GM12878 (cell line): ENCODE results near the gene CD79A.

Experiments
- ATF7 ChIP-seq: fragments of 450-650 bp; IDR thresholded peaks from 2 replicates; pipeline ENCODE4 v1.6.1; 2016; ENCODE audit warnings: low read depth, mild to moderate bottlenecking
- CHD2 ChIP-seq: IDR thresholded peaks from 2 replicates; pipeline ENCODE4 v1.6.1; 2011; ENCODE audit warnings: low read depth, low read length, improper control_type of control experiment, borderline replicate concordance
- CTCF ChIP-seq, 3 experiments: IDR thresholded peaks in 2 of 3; conservative IDR thresholded peaks in 1 of 3; 2 replicates each; pipeline ENCODE4 v1.5.1; 2011; ENCODE audit warnings: low read depth in 3 of 3, low read length in 3 of 3, mild to moderate bottlenecking in 3 of 3, control low read depth in 2 of 3, moderate library complexity in 2 of 3, inconsistent platforms in 1 of 3, mixed read lengths in 1 of 3; ENCODE audit not compliant: control insufficient read depth in 2 of 3, insufficient read depth in 1 of 3; ENCODE audit errors: extremely low read depth in 1 of 3
- GATAD2B ChIP-seq: fragments of 450-650 bp; conservative IDR thresholded peaks from 2 replicates; pipeline ENCODE4 v1.6.1; 2017; ENCODE audit warnings: low read depth, mild to moderate bottlenecking, moderate library complexity
- MEF2A ChIP-seq: IDR thresholded peaks from 2 replicates; pipeline ENCODE4 v1.6.1; 2011; ENCODE audit warnings: low read depth, mild to moderate bottlenecking, low read length, moderate library complexity; ENCODE audit not compliant: insufficient read depth
- NFYB ChIP-seq: IDR thresholded peaks from 2 replicates; pipeline ENCODE4 v1.6.1; 2011; ENCODE audit warnings: low read depth, mild to moderate bottlenecking, low read length, improper control_type of control experiment, moderate library complexity; ENCODE audit not compliant: insufficient read depth
- NR2C1 ChIP-seq: fragments of 450-650 bp; IDR thresholded peaks from 2 replicates; pipeline ENCODE4 v1.6.1; 2017; ENCODE audit warnings: antibody characterized with exemption, mild to moderate bottlenecking, moderate library complexity
- POLR2A ChIP-seq: IDR thresholded peaks from 2 replicates; pipeline ENCODE4 v1.6.1; 2011; ENCODE audit warnings: low read depth, mild to moderate bottlenecking, low read length
- RAD21 ChIP-seq: IDR thresholded peaks from 2 replicates; pipeline ENCODE4 v1.6.1; 2011; ENCODE audit warnings: mild to moderate bottlenecking, low read depth, low read length, moderate library complexity; ENCODE audit not compliant: insufficient read depth
- SPI1 ChIP-seq: IDR thresholded peaks from 2 replicates; pipeline ENCODE4 v1.6.1; 2011; ENCODE audit warnings: low read depth, mild to moderate bottlenecking, low read length, moderate library complexity, borderline replicate concordance; ENCODE audit not compliant: insufficient read depth
- YY1 ChIP-seq: IDR thresholded peaks from 2 replicates; pipeline ENCODE4 v1.6.1; 2011; ENCODE audit warnings: low read depth, mild to moderate bottlenecking, low read length

- TF ChIP-seq SPI1, result no peak
- no peak for TF ChIP-seq GATAD2B
- TF ChIP-seq RAD21, result no peak
- TF ChIP-seq CTCF (IDR thresholded peaks at IDR 0.05 in 2 of 3, conservative IDR thresholded peaks at IDR 0.05 in 1 of 3; ENCODE audit: control insufficient read depth in 2 of 3, extremely low read depth in 1 of 3, insufficient read depth in 1 of 3, low read depth in 3 of 3, low read length in 3 of 3), result no peak
- no peak for TF ChIP-seq NFYB
- TF ChIP-seq YY1, result no peak
- TF ChIP-seq ATF7, result no peak
- no peak for TF ChIP-seq NR2C1
- TF ChIP-seq POLR2A, result peak; percentile 64; the same call in 1 of the 2 replicates
- TF ChIP-seq MEF2A, result no peak
- no peak for TF ChIP-seq CHD2
Measured at GRCh38 chr19:41866284-41866683, 10.8 kb upstream of the CD79A start.
